ENCODE measurements around the gene RLBP1.

GRCh38 chr15:89198196-89198595, 23.2 kb downstream of the RLBP1 start:
- no peak for TF ChIP-seq CTCF (IDR thresholded peaks at IDR 0.05; ENCODE audit: low read depth, low read length, poor library complexity, severe bottlenecking)
- no peak for TF ChIP-seq EZH2phosphoT487 (IDR thresholded peaks at IDR 0.05; ENCODE audit: borderline replicate concordance, low read length)

Measured in DOHH2 (cell line).